Endothelial cell of umbilical vein (primary cell): ENCODE results near the gene ITPR1. TPM values are rescaled to one million over a fixed set of nuclear protein-coding genes. Genes with fewer than 3 reads are reported as not detected.

Source experiments
- BruUV-seq: library from RNA; stranded (reverse); fragments of 400-500 nt; replicated peaks from 2 replicates; lab custom pipeline; 2021; lab: Mats Ljungman, UMichigan
- CTCF ChIA-PET: fragments of 300-600, 350-600 bp; sonication (Branson Sonifier 250); formaldehyde crosslinking; loops from one replicate; lab custom pipeline; 2021; ENCODE audit warnings: antibody characterized with exemption, inconsistent platforms; lab: Charles Lee
- POLR2A ChIA-PET: fragments of 300-600, 350-600 bp; sonication (Branson Sonifier 250); formaldehyde crosslinking; loops from one replicate; lab custom pipeline; 2021; ENCODE audit warnings: antibody characterized with exemption, inconsistent platforms; lab: Charles Lee
- DNase-seq: peaks from one replicate; pipeline ENCODE4 v3.0.0-alpha.2; 2011; ENCODE audit warnings: low read depth, low spot score
- FAIRE-seq: peaks from 2 replicates; lab custom pipeline; 2011; peaks lifted over from hg19 to GRCh38; lab: Jason Lieb, UNC
- H2AFZ ChIP-seq: 2 replicates; pipeline ENCODE4 v1.6.0; 2012; ENCODE audit warnings: low read depth, low read length, control low read depth, inconsistent platforms
- H3K27ac ChIP-seq: 2 replicates; pipeline ENCODE4 v1.5.1; 2011; ENCODE audit warnings: low read depth, mild to moderate bottlenecking, control low read depth, low read length, moderate library complexity; ENCODE audit not compliant: insufficient read depth
- H3K27me3 ChIP-seq, 2 experiments: 2 replicates each; pipeline versions ENCODE4 v1.6.0 to v1.6.1; 2011; ENCODE audit warnings: low read length in 2 of 2, mixed read lengths in 1 of 2; ENCODE audit not compliant: control insufficient read depth in 2 of 2, insufficient read depth in 2 of 2
- H3K36me3 ChIP-seq, 2 experiments: 2 replicates in 1 of 2; 3 replicates in 1 of 2; pipeline ENCODE4 v1.5.1; 2011; ENCODE audit warnings: low read length in 2 of 2, mild to moderate bottlenecking in 1 of 2, moderate library complexity in 1 of 2; ENCODE audit not compliant: control insufficient read depth in 2 of 2, insufficient read depth in 2 of 2; ENCODE audit errors: extremely low read depth in 1 of 2
- H3K4me1 ChIP-seq: 3 replicates; pipeline ENCODE4 v1.5.1; 2011; ENCODE audit warnings: mild to moderate bottlenecking, low read length; ENCODE audit not compliant: control insufficient read depth, insufficient read depth; ENCODE audit errors: extremely low read depth
- H3K4me2 ChIP-seq: 2 replicates; pipeline ENCODE4 v1.6.1; 2011; ENCODE audit warnings: low read length, control low read depth, mixed read lengths; ENCODE audit not compliant: insufficient read depth
- H3K4me3 ChIP-seq, 3 experiments: fragments of 200-600 bp in 1 of 3; sonication (generic), shearing (Covaris generic) in 1 of 3; replicated peaks in 1 of 3; 2 replicates each; pipeline ENCODE4 v1.5.1; 2011 to 2016; ENCODE audit warnings: control low read depth in 3 of 3, low read length in 3 of 3, mild to moderate bottlenecking in 2 of 3, inconsistent platforms in 1 of 3, low read depth in 1 of 3, moderate library complexity in 1 of 3; ENCODE audit not compliant: insufficient read depth in 1 of 3
- H3K79me2 ChIP-seq: 2 replicates; pipeline ENCODE4 v1.6.0; 2012; ENCODE audit warnings: low read length, inconsistent platforms; ENCODE audit not compliant: control insufficient read depth, insufficient read depth
- H3K9ac ChIP-seq: replicated peaks from 2 replicates; pipeline ENCODE3; 2011; ENCODE audit warnings: low read length, control low read depth; ENCODE audit not compliant: insufficient read depth; ENCODE audit errors: extremely low read depth
- H3K9me1 ChIP-seq: replicated peaks from 3 replicates; pipeline ENCODE4 v1.6.0; 2011; ENCODE audit warnings: mild to moderate bottlenecking, low read length; ENCODE audit not compliant: control insufficient read depth, insufficient read depth; ENCODE audit errors: extremely low read depth
- H3K9me3 ChIP-seq: replicated peaks from 2 replicates; pipeline ENCODE4 v1.5.1; 2012; ENCODE audit warnings: low read length, inconsistent platforms; ENCODE audit not compliant: control insufficient read depth, insufficient read depth
- H4K20me1 ChIP-seq: replicated peaks from 2 replicates; pipeline ENCODE3; 2011; ENCODE audit warnings: mild to moderate bottlenecking, low read length; ENCODE audit not compliant: control insufficient read depth, insufficient read depth; ENCODE audit errors: extremely low read depth
- CTCF ChIP-seq, 2 donors: IDR thresholded peaks; 1 replicate in 1 of 2; 2 replicates in 1 of 2; pipeline ENCODE4 v1.5.1; 2011; ENCODE audit warnings: low read length in 2 of 2, mild to moderate bottlenecking in 2 of 2, moderate library complexity in 2 of 2, control low read depth in 1 of 2, inconsistent platforms in 1 of 2, low read depth in 1 of 2; ENCODE audit not compliant: insufficient read depth in 1 of 2; ENCODE audit errors: extremely low read depth in 1 of 2
- EZH2 ChIP-seq: IDR thresholded peaks from 2 replicates; pipeline ENCODE4 v1.6.1; 2012; ENCODE audit warnings: borderline replicate concordance, low read depth, mild to moderate bottlenecking, moderate library complexity, low read length, inconsistent platforms; ENCODE audit not compliant: severe bottlenecking
- FOS ChIP-seq: IDR thresholded peaks from 2 replicates; pipeline ENCODE4 v1.6.1; 2011; ENCODE audit warnings: mild to moderate bottlenecking, low read length, moderate library complexity, borderline replicate concordance; ENCODE audit not compliant: insufficient read depth
- GATA2 ChIP-seq: IDR thresholded peaks from 2 replicates; pipeline ENCODE4 v1.7.0; 2011; ENCODE audit warnings: low read depth, mild to moderate bottlenecking, moderate library complexity, mixed read lengths, low read length; ENCODE audit not compliant: insufficient read length, insufficient read depth
- JUN ChIP-seq: IDR thresholded peaks from 2 replicates; pipeline ENCODE4 v1.6.1; 2011; ENCODE audit warnings: borderline replicate concordance, low read depth; ENCODE audit not compliant: insufficient read length, insufficient read depth
- MAX ChIP-seq: IDR thresholded peaks from 2 replicates; pipeline ENCODE4 v1.6.1; 2011; ENCODE audit not compliant: insufficient read depth, insufficient read length
- MYC ChIP-seq: IDR thresholded peaks from one replicate; pipeline ENCODE4 v1.6.1; 2011; ENCODE audit warnings: mild to moderate bottlenecking, low read depth, low read length
- POLR2A ChIP-seq: IDR thresholded peaks from 2 replicates; pipeline ENCODE4 v1.6.1; 2012; ENCODE audit warnings: low read depth, mild to moderate bottlenecking, control low read depth, low read length
- POLR2AphosphoS5 ChIP-seq: IDR thresholded peaks from 2 replicates; pipeline ENCODE4 v1.6.1; 2012; ENCODE audit warnings: low read depth, mild to moderate bottlenecking, control low read depth, low read length, moderate library complexity; ENCODE audit not compliant: insufficient read depth
- dilution Hi-C: fragments of 300-500 bp; cut with MboI; formaldehyde crosslinking; loops from one replicate; pipeline ENCODE4 v1.15.0; 2019; ENCODE audit warnings: low sequenced_read_pairs; ENCODE audit not compliant: extremely low pct_ligation_motif_present
- intact Hi-C: fragments of 100-400 bp; cut with micrococcal nuclease; formaldehyde crosslinking; loops from one replicate; pipeline ENCODE4 v1.10.0; 2022
- polyA plus RNA-seq, 4 experiments: library from polyadenylated mRNA; depleted of rRNA in 3 of 4; stranded (reverse) in 3 of 4; unstranded in 1 of 4; fragments of >200 nt; gene quantifications; 2 replicates each; pipeline versions ENCODE4 v1.2.1 to v1.2.3, GENCODE V29; 2011 to 2012; ENCODE audit warnings: missing spikeins in 1 of 4
- total RNA-seq: library from RNA; stranded (reverse); gene quantifications from 2 replicates; pipeline ENCODE4 v1.2.3, GENCODE V29; 2021

The ITPR1 gene
- total and polyA plus RNA-seq, 2 donors (not counting 3 experiments of a cell fraction or from before 2014, with no cell fraction given), result 5.1 to 16.1 TPM

- no TSS peak for BruUV-seq
- H3K4me3 ChIP-seq, result no peak overlapping the region
- H3K9me1 ChIP-seq, result no peaks in the 10 kb centered on the region
- ChIA-PET POLR2A (no interaction called here), CTCF (interaction anchor here (0.9 to 1.7 kb wide), 3 partner anchors 12 to 179 kb away, joined by 3 to 6 read pairs (median 3); no protein-coding TSS in a partner anchor)
- no peaks in the 10 kb centered on the region for H4K20me1 ChIP-seq
- no peak overlapping the region for H3K27ac ChIP-seq
- H3K79me2 ChIP-seq, result no peaks in the 10 kb centered on the region
- no peak overlapping the region for H3K4me2 ChIP-seq
- FAIRE-seq, result no peak
- no peaks in the 10 kb centered on the region for H3K9me3 ChIP-seq
- no peaks in the 10 kb centered on the region for H3K27me3 ChIP-seq
- no peak overlapping the region for H2AFZ ChIP-seq
- no peaks in the 10 kb centered on the region for H3K36me3 ChIP-seq
- DNase-seq, result no peak
- TF ChIP-seq GATA2 (no peak), MYC (no peak), FOS (no peak), JUN (no peak), MAX (no peak), CTCF (IDR thresholded peaks at IDR 0.05; ENCODE audit: extremely low read depth in 1 of 2, insufficient read depth in 1 of 2, low read depth in 1 of 2, low read length in 2 of 2) (no peak), EZH2 (no peak), POLR2A (no peak), POLR2AphosphoS5 (no peak)
- H3K9ac ChIP-seq, result no peak overlapping the region
- no peaks in the 10 kb centered on the region for H3K4me1 ChIP-seq
- intact Hi-C loops (no loop called here), dilution Hi-C loops (no loop called here)
These were observed 304.1 kb downstream of the ITPR1 start for GRCh38 chr3:4797201-4797705.
